GM21576 (cell line): ENCODE results near the gene UQCRC2.
"Not testable (repeated sequence)": the region's sequence is repeated elsewhere in the genome, so short reads cannot be mapped to it uniquely, and the experiment has no call there.

ENCODE experiments used
- ATAC-seq: cut with Tn5 transposase; IDR thresholded peaks from one replicate; pipeline ENCODE4 v1.9.1; 2021; ENCODE audit warnings: mild to moderate bottlenecking, moderate library complexity; ENCODE audit not compliant: unreplicated experiment

UQCRC2 gene

DNA sequence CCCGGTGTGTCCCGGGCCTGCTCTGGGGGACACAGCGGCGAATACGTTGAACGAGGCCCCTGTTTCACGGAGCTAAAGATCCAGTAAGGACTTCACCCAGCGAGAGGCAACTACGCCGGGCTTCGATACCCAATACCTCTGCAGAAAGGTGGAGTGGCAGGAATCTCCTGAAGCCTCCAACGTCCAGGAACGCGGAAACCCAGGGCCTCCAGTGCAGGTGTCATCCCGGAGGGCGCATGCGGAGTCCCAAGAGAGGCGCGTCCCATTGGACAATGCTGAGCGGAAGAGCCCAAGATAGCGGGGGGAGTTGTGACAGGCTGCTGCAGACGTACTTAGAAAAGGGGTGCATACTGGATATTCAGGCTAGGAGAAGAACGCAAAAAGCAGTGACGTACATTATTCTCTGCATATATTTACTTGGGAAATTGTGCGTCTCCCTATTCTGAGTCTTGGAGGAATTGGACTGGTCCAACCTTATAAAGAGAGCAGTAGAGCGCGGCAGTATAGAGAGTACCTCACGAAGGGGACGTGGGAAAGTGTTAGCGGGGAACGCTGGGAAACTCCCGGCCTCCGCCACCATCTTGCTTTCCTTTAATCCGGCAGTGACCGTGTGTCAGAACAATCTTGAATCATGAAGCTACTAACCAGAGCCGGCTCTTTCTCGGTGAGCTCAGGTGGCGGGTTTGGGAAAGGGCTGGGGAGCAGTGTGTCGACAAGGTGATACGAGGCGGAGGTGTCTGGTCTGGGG, at the start of gene UQCRC2:
UQCRC2 (plus strand) TSS at position 569 of the 748 bp plus-strand sequence; CDS start at position 632, 63 bp downstream.
- peak; percentile 87 for ATAC-seq

DNA sequence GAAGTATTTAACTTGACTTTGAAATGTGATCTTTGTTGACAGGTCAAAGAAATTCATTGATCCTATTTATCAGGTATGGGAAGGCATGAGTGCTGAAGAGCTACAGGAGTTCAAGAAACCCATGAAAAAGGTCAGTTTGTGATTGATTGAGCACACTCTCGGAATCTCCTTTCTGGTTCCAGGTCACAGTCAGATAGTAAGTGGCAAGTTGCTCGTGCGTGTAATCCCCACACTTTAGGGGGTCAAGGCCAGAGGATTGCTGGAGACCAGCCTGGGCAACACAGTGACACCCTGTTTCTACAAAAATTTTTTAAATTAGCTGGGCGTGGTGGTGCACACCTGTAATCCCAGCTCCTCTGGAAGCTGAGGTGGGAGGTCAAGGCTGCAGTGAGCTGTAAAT, 20.5 kb upstream of the UQCRC2 start:
- not testable (repeated sequence) for ATAC-seq

DNA sequence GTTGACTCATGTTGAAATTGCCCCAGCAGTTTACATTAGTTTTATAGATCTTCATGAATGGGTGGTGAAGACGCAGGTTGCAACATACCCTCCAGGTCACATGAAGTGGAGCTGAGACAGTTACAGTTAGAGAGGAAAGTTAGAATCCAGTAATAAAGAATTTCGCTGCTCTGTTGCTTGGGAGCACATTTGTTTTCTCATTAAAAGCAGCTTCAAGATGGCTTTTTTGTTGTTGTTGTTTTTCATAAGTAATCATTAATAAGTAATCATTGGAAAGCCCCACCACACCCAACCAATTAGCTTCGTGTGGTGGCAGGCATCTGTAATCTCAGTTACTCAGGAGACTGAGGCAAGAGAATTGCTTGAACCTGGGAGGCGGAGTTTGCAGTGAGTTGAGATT, 19.8 kb upstream of the UQCRC2 start:
- not testable (repeated sequence) for ATAC-seq

DNA sequence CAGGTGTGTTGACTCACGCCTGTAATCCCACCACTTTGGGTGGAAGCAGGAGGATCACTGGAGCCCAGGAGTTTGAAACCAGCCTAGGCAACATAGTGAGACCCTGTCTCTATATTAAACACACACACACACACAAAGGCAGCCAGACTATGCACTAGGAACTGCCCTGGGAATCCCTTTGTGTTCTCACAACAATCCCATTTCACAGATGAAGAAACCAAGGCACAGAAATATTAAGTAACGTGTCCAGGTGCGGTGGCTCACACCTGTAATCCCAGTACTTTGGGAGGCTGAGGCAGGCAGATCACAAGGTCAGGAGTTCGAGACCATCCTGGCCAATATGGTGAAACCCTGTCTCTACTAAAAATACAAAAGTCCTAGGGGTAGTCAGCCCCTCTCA, 19.4 kb upstream of the UQCRC2 start:
- ATAC-seq: not testable (repeated sequence)

DNA sequence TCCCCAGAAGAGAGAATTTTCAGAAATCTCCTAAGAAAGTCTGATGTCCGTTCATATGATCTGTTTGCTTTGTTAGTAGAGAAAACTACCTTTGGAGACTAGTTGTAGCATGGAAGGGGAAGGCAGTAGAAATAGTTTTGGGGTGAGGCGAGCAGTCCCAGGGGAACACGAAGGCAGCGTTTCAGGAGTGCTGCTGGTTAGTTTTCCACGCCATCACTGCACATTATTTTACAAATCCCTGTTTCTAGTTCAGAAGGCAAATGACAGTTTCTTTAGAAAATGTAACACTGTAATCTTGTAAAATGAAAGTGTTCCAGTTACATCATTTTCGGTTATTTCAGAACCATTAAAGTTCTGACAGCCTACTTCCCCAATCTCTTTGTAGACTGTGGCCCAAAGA, 16.9 kb upstream of the UQCRC2 start:
- ATAC-seq: not testable (repeated sequence)

DNA sequence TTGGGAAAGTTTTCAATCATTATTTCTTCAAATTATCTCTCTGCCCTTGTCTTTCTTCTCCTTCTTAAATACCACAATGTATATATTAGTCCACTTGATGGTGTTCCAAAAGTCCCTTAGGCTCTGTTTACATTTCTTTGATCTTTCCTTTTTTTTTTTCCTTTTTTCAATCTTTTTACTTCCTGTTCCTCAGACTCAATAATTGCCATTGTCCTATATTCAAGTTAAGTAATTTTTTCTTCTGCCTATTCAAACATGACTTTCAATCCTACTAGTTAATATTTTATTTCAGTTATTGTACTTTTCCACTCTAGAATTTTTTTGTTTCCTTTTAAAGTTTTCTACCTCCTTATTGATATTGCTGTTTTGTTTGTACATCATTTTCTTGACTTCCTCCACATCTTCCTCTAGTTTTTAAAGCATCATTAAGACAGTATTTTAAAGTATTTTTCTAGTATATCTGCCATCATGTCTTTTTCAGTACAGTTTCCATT, 15.8 kb upstream of the UQCRC2 start:
- ATAC-seq: no peak

DNA sequence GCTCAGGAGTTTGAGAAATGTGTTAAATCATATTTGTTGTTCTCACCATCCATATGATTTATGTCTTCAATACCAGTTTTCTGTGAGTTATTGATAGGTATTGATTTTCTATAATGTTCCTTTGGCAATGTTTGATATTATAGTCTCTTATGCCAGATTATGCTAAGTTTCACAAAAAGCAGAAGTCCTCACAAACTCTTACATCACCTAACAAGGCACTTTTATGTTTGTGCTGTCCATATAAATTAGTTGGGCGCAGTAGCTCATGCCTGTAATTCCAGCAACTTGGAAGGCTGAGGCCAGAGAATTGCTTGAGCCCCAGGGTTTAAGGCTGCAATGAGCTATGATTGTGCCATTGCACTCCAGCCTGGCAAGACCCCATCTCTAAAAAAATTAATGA, 12.6 kb upstream of the UQCRC2 start:
- no peak for ATAC-seq

DNA sequence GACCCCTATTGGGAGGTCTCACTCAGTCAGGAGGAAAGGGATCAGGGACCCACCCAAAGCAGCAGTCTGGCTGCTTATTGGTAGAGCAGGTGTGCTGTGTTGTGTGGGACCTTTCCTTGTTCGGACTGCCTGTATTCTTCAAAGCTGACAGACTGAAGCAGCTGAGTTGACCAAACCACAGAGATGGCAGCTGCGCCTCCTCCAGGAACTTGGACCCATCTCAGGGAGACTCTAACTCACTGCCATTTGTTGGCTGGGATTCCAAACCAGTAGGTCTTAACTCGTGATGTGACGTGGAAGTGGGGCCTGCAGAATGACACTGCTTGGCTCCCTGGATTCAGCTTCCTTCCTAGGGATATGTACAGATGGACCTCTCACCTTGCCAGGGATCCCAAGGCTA, 9.6 kb upstream of the UQCRC2 start:
- ATAC-seq: no peak

DNA sequence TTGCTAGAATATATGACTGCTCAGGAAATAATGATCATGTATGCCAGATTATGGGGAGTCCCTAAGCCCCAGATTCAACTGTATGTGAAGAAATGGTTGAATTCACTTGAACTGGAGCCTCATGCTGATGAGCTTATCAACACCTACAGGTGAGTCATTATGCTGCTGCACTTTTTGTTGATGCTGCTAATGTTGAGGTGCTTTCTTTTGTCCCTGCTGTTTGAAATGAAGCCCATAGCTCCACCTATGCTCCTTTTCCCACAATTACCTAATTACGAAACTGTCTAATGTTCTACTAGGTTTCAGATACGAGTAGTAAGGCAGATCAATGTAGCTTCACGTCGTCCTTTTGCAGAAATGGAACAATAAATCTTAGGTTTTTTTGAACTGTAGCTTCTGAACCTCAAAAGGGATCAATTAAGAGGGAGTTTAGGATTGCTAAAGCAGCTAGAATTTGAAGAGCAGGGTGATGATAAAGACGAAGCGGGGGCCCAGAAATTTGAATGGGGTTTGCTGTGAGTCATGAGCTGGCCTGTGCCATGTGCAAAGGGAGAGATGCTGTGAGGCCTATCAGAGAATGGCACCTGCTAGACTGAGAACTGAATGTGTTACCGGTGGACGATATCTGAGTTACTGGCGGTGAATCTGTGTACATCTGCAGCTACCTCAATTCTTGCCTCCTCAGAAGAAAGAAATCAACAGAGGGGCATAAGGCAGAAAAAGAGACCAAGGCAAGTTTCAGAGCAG, 6.1 kb upstream of the UQCRC2 start:
- no peak for ATAC-seq

DNA sequence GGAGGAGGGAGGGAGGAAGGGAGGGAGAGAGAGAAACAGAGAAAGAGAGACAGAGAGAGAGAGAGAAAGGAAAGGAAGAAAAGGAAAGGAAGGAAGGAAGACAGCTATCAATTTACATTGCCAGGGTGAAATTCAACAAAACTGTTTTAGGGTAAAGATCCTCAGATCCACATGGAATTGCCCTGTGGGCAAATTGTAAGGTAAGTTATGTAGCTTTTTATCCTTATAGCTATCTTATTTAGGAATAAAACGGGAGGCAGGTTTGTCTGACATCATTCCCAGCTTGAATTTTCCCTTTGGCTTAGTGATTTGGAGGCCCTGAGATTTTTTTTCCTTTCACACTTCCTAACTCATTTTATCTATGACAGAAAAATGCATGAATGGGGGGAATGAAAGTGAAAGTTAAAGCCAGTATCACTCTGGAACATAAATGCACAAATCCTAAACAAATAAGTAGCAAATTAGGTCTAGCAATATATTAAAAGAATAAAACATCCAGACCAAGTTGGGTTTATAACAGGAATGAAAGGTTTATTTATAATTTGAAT, 3.4 kb upstream of the UQCRC2 start:
- no peak for ATAC-seq

DNA sequence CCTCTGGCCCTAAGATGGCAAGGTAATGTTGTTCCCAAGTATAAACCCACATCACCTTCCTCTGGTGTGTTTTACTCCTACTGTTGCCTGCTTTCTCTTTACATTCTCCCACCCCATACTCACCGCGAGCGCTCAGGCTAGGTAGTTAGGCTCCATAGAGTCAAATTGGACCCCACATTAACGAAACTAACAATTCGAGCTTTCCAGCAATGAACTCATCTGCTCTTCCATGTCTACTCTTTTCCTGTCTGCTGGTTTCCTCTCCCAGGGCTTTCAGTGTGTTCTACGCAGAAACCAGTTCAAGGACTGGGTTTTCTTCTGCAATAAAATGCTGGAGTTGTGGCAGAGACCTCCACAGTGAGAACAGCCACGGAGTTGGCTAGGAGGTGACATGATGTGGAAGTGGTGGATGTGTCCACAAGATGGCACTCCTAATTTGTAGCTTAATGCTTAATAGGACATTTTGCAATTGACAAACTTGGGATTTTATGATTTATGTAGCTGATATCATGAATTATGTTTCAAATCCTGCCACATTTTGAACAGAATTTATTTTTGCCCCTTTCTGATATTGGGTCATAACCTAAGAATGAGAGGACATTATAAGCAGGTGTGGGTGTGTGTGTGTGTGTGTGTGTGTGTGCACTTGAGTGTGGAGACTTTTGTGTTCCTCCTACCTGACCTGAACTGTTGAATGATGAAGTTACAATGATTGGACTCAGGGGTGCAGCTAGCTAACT, 2.2 kb upstream of the UQCRC2 start:
- no peak for ATAC-seq

DNA sequence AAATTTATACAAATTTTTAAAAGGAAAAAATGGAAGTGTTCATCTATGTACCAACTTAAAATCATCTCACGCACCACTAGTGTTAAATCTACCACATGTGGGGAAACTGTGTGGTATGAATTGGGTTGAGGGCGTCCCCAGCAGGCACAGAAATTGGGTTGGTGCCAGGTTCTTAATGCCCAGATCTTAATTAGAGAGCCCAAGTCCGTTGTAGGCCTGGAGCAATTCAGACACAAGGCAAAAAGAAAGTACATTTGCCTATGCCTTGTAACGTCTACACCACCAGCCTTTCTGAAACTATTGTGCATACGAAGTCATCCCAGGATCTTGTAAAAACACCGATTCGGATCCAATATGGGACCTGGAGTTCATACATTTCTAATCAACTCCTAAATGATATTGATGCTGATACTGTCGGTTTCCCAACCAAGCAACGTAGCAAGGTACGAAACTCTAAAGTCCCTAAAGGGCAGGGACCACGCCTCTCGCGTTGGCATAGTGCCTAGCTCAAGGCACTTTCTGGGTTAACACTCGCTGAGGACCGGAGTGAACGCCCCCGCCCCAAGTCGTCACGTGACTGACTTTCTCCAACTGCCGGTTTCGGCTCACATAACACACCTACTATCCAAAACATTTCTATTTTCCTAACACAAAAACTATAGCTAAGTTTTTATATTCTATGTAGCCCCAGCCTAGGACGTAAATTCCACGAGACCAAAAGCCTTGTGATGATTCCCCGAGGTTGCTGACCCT, 945 bp upstream of the UQCRC2 start:
- ATAC-seq: peak; percentile 35

DNA sequence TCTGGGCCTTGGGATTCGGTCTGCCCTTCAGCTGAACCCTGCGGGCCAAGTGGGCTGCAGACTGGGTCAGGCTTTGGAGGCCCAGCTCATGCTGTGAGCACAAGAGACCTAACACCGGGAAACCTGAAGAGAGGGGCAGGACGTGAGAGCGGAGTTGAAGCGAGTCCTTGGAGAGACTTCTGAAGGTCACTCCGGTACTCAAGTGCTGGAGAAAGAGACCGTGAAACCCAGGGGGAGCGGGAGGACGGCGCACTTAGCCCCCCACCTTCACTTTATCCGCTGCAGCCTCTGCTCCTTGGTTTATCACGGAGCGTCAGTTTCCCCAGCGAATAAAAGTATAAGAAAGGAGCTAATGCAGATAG, 361 bp downstream of the UQCRC2 start:
- peak; percentile 14 for ATAC-seq

DNA sequence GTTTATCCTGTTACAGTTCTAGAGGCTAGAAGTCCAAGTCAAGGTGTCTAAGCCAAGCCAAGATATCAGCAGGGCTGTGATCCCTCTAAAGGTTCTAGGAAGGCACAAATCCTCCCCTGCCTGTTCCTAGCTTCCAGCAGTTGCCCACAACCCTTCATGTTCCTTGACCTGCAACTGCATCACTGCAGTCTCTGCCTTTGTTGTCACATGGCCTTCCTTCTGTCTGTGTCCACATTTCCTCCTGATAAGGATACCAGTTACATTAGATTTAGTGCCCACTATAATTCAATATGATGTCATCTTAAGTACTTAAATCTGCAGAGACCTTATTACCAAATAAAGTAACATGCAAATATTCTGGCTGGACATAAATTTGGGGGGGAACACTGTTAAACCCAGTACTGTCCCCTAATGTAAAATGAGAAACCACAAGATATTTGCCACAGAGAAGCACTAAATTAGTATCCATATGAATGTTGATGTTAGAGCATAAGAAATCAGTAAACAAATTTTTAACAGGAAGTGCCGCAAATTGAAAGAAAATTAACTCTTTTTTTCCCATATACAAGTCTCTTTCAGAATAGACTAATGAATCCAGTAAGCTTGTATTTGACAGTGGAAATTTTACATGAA, 4.7 kb downstream of the UQCRC2 start:
- ATAC-seq: no peak

DNA sequence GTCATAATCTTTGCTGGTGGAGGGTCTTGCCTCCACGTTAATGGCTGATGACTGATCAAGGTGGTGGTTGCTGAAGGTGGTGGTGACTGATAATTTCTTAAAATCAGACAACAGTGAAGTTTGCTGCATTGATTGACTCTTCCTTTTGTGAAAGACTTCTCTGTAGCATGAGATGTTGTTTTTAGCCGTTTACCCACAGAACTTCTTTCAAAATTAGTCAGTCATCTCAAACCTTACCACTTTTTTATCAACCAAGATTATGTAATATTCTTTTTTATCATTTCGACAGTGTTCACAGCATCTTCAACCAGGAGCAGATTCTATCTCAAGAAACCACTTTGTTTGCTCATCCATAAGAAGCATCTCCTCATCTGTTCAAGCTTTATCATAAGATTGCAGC, 5.9 kb downstream of the UQCRC2 start:
- ATAC-seq: no peak

DNA sequence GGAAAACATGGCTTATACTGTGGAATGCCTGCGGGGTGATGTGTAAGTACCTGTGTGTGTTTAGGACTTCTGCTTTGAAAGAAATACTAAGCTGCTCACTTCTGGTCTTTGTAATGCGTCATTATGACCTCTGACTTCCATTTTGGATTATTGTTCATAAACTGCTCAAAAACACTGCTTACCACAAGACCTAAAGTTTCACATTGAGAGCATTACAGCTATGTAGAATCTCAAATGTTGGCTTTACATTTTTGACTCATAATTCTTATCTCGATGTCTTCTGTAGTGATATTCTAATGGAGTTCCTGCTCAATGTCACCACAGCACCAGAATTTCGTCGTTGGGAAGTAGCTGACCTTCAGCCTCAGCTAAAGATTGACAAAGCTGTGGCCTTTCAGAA, 9.3 kb downstream of the UQCRC2 start:
- ATAC-seq: no peak

DNA sequence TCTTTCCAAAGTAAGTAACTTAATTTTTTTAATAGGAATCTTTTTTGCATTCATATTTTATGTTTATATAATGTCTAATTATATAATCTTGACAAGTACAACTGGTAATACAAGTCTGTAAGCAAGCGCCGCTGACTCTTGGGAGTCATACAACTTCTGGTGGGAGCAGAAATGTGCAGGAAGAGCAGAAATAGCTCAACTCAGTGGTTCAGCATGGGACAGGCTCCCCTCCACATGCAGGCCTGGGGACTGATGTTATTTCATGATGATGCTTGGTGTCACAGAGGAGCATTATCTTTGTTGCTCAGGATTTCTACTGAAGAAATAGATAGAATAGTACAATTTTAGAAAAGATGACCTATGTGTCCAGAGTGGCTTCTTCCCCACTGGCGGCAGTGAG, 10.7 kb downstream of the UQCRC2 start:
- ATAC-seq: no peak

DNA sequence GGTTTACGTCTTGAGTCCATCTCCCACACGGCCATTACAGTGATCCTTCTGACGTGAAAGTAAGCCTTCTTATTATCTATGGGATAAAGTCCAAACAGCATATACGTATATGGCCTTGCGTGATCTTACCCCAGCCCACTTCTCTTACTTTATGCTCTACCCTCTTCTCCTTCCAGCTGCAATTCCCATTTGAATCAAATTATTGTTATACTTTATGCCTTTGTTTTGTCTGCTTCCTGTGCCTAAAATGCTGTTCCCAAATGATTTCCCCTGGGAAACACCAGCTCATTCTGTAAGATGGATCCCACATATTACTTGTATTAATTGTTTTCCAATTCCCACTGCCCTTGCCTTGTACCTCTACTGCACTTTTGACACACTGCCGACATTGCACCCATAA, 11.2 kb downstream of the UQCRC2 start:
- no peak for ATAC-seq

DNA sequence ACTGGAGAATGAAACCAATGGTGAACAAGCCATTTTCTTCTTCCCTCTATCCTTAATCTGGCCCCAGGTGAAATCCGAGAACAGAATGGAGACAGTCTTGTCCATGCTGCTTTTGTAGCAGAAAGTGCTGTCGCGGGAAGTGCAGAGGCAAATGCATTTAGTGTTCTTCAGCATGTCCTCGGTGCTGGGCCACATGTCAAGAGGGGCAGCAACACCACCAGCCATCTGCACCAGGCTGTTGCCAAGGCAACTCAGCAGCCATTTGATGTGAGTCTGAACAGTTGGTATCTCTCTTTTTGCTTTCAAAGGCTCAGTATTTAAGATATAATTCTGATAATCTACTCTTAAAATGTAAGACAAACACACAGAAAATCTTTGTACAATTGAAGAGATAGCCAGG, 18.7 kb downstream of the UQCRC2 start:
- no peak for ATAC-seq

DNA sequence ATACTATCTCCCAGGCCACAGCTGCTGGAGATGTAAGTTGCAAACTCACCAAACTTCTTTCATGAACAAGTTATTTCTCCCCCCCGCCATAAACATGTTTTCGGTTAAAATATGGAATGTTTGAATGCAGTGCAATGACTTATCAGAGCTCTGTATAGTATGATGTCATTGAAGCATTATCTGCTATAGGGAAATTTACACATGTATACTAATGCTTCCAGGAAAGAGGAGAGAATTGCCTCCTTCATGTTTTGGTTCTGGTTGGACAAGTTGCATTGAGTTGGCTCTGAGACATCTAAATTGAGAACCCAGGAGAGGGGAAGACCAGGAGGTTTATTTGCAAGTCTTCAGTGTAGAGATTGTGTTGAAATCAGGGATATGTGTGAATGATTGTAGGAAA, 20.8 kb downstream of the UQCRC2 start:
- no peak for ATAC-seq
